Fibroblast of the aortic adventitia (primary cell): ENCODE measurements around the gene BRD1. TPM values are rescaled to one million over a fixed set of nuclear protein-coding genes. Genes with fewer than 3 reads are reported as not detected.

ENCODE experiments used
- DNase-seq: peaks from one replicate; pipeline ENCODE4 v3.0.0-alpha.2; 2010; ENCODE audit warnings: low read depth
- H3K4me3 ChIP-seq: 2 replicates; pipeline ENCODE4 v1.5.1; 2011; ENCODE audit warnings: low read depth, mild to moderate bottlenecking, control low read depth, low read length, moderate library complexity
- CTCF ChIP-seq: IDR thresholded peaks from 2 replicates; pipeline ENCODE4 v1.5.1; 2011; ENCODE audit warnings: mild to moderate bottlenecking, low read length, control low read depth, inconsistent platforms; ENCODE audit not compliant: insufficient read depth
- total RNA-seq: library from RNA; depleted of rRNA; stranded (reverse); fragments of >200 nt; gene quantifications from 2 replicates; pipeline ENCODE4 v1.2.3, GENCODE V29; 2012; ENCODE audit warnings: low replicate concordance

The BRD1 gene
- total RNA-seq, 1 donor: 14.6 TPM

- DNase-seq: no peak
- no peak for TF ChIP-seq CTCF
- no peak overlapping the region for H3K4me3 ChIP-seq
Observed at GRCh38 chr22:49772692-49773091, 55.0 kb downstream of the BRD1 start.

GRCh38 chr22:49771266-49772065, 56.2 kb downstream of the BRD1 start:
- TF ChIP-seq CTCF: no peak
- DNase-seq: no peak
- H3K4me3 ChIP-seq: no peak overlapping the region

GRCh38 chr22:49770547-49771265, 57.0 kb downstream of the BRD1 start:
- TF ChIP-seq CTCF: no peak
- no peak overlapping the region for H3K4me3 ChIP-seq

GRCh38 chr22:49769691-49770546, 57.8 kb downstream of the BRD1 start:
- DNase-seq: no peak
- H3K4me3 ChIP-seq: no peak overlapping the region
- TF ChIP-seq CTCF: no peak

More at GRCh38 chr22:49770547-49771265, 57.0 kb downstream of the BRD1 start:
- no peak for DNase-seq

GRCh38 chr22:49768951-49769690, 58.6 kb downstream of the BRD1 start:
- DNase-seq: peak; percentile 31
- no peak overlapping the region for H3K4me3 ChIP-seq
- no peak for TF ChIP-seq CTCF
